GM12865 (cell line): ENCODE data around the gene TTLL9.
"Not testable (repeated sequence)": the region's sequence is repeated elsewhere in the genome, so short reads cannot be mapped to it uniquely, and the experiment has no call there.

ENCODE experiments used
- DNase-seq: peaks from one replicate; pipeline ENCODE4 v3.0.0; 2010; ENCODE audit warnings: low read depth
- H3K4me3 ChIP-seq: 2 replicates; pipeline ENCODE4 v1.5.1; 2011; ENCODE audit warnings: mild to moderate bottlenecking, low read depth, low read length, control low read depth
- TF ChIP-seq, protein P1 (sequence below): IDR thresholded peaks from 2 replicates; pipeline ENCODE4 v1.5.1; 2011; ENCODE audit warnings: low read length, control low read depth, low read depth, inconsistent platforms; ENCODE audit not compliant: insufficient read depth; ENCODE audit errors: missing control alignments

TTLL9 gene

DNA sequence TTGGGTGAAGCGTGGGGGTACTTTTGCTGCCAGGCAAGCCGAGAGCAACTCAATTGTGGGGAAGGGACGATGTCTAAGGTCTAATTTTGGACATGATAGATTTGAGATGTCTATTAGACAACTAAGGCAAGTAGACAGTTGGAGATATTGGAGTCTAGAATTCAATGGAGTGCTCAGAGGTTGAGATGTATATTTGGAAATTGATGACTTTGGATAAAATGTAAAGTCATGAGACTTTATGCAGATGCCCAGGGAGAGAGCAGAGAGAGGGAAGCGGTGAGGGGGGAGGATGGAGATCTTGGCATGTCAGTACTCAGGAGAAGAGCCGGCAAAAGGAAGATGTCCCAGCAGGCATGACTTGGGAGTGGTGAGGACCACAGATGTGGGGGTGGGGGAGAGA lies 44.4 kb upstream of the TTLL9 start:
- no peak overlapping the region for H3K4me3 ChIP-seq
- DNase-seq = no peak
- TF ChIP-seq, protein P1, sequence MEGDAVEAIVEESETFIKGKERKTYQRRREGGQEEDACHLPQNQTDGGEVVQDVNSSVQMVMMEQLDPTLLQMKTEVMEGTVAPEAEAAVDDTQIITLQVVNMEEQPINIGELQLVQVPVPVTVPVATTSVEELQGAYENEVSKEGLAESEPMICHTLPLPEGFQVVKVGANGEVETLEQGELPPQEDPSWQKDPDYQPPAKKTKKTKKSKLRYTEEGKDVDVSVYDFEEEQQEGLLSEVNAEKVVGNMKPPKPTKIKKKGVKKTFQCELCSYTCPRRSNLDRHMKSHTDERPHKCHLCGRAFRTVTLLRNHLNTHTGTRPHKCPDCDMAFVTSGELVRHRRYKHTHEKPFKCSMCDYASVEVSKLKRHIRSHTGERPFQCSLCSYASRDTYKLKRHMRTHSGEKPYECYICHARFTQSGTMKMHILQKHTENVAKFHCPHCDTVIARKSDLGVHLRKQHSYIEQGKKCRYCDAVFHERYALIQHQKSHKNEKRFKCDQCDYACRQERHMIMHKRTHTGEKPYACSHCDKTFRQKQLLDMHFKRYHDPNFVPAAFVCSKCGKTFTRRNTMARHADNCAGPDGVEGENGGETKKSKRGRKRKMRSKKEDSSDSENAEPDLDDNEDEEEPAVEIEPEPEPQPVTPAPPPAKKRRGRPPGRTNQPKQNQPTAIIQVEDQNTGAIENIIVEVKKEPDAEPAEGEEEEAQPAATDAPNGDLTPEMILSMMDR = no peak

DNA sequence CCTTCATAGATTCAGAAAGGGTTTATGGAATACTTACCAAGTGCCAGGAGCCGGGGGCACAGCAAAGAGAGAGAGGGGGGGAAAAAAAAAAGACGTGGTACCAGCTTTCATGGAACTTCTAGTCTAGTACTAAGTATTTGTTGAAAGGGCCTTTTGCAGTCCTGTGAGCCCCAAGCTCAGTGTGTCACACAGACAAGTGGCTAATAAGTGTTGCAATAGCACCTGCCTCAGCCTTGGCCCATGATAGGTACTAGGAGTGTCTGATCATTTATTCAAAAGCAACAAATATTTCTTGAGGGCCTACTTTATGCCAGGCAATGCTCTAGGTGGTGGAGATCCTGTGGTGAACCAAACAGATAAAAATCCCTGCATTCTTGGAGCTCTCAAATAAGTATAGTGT lies 43.4 kb upstream of the TTLL9 start:
- TF ChIP-seq, protein P1 = no peak
- no peak overlapping the region for H3K4me3 ChIP-seq
- DNase-seq = no peak

DNA sequence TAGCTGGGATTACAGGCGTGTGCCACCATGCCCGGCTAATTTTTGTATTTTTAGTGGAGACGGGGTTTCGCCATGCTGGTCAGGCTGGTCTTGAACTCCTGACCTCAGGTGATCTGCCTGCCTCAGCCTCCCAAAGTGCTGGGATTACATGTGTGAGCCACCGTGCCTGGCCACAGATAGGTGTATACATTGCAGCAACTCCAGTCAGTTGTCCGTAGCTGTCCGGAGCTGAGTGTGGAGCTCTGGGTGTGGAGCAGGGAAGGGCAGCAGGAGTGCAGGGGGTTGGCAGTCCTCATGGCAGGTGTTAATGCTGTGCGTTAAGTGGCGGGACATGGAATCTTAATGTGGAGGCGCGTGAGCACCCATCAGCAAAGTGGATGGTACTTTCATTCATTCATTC lies 42.4 kb upstream of the TTLL9 start:
- DNase-seq, H3K4me3 ChIP-seq: not testable (repeated sequence)

DNA sequence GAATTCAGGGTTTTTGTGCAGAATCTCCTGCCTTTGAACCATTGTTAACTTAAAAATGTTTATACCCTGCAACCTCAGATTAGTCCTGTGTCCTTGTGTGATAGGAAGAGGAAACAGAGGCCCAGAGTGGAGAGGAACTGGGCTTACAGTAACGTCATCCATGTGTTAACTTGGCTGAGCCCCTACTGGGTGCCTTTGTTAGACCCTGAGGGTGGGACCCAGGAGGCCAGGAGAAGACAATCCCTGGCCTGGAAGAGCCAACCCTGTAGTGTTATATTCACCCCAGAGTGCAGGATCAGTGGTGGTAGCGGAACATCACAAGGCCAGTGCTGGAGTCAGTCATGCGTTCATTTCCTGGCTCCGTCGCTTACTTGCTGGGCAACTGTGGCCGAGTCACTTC lies 40.7 kb upstream of the TTLL9 start:
- peak; percentile 25 for DNase-seq
- TF ChIP-seq, protein P1 = no peak
- H3K4me3 ChIP-seq = no peak overlapping the region

DNA sequence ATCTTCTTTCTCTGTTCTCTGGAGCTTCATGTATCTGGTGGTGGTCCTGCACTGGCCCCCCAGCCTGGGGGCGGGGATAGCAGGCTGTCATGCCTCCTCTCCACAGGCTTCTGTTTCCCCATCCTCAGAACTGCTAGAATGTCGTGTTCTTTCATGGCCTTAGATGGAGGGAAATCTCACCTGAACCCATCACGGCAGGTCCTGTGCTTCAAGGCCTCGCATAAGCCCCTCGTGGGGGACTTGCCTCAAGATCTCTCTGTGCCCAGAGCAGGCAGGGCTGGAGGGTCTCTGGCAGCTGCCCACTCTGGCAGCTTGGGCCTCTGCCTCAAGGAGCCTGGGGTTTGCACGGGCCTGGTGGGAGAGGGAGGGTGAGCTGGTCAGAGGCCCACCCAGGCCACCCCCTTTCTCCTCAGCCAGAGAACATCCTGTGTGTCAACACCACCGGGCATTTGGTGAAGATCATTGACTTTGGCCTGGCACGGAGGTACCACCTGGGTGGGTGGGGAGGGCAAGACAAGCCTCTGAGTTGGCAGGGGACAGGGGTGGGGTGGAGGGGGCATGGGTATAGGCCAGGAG lies 39.9 kb upstream of the TTLL9 start:
- DNase-seq = no peak
- H3K4me3 ChIP-seq = no peak overlapping the region
- TF ChIP-seq, protein P1 = no peak

DNA sequence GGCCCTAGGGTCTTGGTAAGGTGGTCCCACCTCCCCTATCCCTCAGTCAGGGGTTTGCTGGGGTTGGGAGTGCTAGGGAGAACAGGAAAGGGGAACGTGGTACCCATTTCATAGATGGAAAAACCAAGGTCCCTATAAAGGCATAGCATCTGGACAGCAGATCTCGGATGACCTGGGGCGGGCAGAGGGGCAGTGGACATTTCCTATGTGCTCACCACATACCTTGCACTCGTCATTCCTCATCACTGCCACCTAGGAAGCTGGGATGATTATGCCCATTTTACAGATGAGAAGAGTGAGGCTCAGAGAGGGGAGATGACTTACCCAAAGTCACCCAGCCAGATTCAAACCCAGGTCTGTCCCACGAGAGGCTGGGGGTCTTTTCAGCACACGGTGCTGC lies 39.2 kb upstream of the TTLL9 start:
- no peak for DNase-seq

DNA sequence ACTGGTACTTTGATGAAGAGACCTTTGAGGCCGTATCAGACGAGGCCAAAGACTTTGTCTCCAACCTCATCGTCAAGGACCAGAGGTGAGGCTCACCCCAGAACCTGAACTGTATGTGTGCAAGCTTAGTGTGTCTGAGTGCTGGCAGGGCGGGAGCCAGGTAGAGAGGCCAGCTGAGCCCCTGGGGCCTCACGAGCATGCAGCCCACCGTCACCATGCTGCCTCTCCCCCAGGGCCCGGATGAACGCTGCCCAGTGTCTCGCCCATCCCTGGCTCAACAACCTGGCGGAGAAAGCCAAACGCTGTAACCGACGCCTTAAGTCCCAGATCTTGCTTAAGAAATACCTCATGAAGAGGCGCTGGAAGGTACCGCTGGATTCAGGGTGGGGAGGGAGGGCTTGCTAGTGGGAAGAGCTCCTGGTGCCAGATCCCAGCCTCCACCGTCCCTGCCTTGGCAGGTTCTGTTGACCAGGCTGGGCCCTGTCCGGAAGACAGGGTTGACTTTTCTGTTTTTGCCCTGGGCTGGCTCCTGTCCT lies 38.6 kb upstream of the TTLL9 start:
- no peak overlapping the region for H3K4me3 ChIP-seq
- TF ChIP-seq, protein P1 = no peak
- DNase-seq = no peak

More for the DNA sequence above, 39.2 kb upstream of the TTLL9 start:
- TF ChIP-seq, protein P1 = no peak
- no peak overlapping the region for H3K4me3 ChIP-seq
